Suprapubic skin (tissue), 4 donors: ENCODE measurements around the gene LRFN2. TPM values are rescaled to one million over a fixed set of nuclear protein-coding genes. Genes with fewer than 3 reads are reported as not detected.

Source experiments
- DNase-seq, 2 donors: peaks; one replicate each; pipeline ENCODE4 v3.0.0-alpha.2; 2019; ENCODE audit warnings: low spot score in 2 of 2
- H3K27ac ChIP-seq: fragments of 200-600 bp; sonication (generic); one replicate; pipeline ENCODE4 v1.5.1; 2019
- H3K27me3 ChIP-seq: fragments of 200-600 bp; sonication (generic); one replicate; pipeline ENCODE4 v1.5.1; 2019
- H3K36me3 ChIP-seq: fragments of 200-600 bp; sonication (generic); one replicate; pipeline ENCODE4 v1.5.1; 2019
- H3K4me1 ChIP-seq: fragments of 200-600 bp; sonication (generic); one replicate; pipeline ENCODE4 v1.5.1; 2019
- H3K4me3 ChIP-seq: fragments of 200-600 bp; sonication (generic); one replicate; pipeline ENCODE4 v1.5.1; 2019; ENCODE audit warnings: mild to moderate bottlenecking
- H3K9me3 ChIP-seq: fragments of 200-600 bp; sonication (generic); one replicate; pipeline ENCODE4 v1.5.1; 2019
- EP300 ChIP-seq: sonication (generic); formaldehyde crosslinking; IDR thresholded peaks from one replicate; pipeline ENCODE4 v1.6.1; 2017; ENCODE audit warnings: antibody characterized with exemption
- POLR2A ChIP-seq, 2 donors: fragments of 450-650 bp; IDR thresholded peaks; one replicate each; pipeline ENCODE4 v1.6.1; 2017; ENCODE audit warnings: antibody characterized with exemption in 2 of 2, mild to moderate bottlenecking in 2 of 2, moderate library complexity in 2 of 2
- POLR2AphosphoS5 ChIP-seq, 3 donors: sonication (generic); formaldehyde crosslinking; IDR thresholded peaks; one replicate each; pipeline ENCODE4 v1.6.1; 2017; ENCODE audit warnings: antibody characterized with exemption in 3 of 3
- WGBS: methylation state at CpG from one replicate; pipeline ENCODE4 v1.1.5; 2018; 5-methylcytosine and 5-hydroxymethylcytosine counted together
- total RNA-seq, 4 donors: library from RNA; depleted of rRNA; stranded (reverse); fragments of >200 nt; gene quantifications; one replicate each; pipeline ENCODE4 v1.1.0, GENCODE V29; 2016
- TF ChIP-seq, protein P1 (sequence below), 2 donors: fragments of 200-600 bp in 1 of 2; fragments of 450-650 bp in 1 of 2; sonication (generic) in 1 of 2; IDR thresholded peaks; one replicate each; pipeline ENCODE4 v1.5.1; 2016 to 2019; ENCODE audit warnings: antibody characterized with exemption in 2 of 2, mild to moderate bottlenecking in 1 of 2, moderate library complexity in 1 of 2

Gene LRFN2
- total RNA-seq, 4 donors from 2014 or later, result not detected

GRCh38 chr6:40486576-40486975 lies 100.6 kb downstream of the LRFN2 start:
- TF ChIP-seq POLR2AphosphoS5 (IDR thresholded peaks at IDR 0.05) (no peak), POLR2A (IDR thresholded peaks at IDR 0.05) (no peak), EP300 (no peak)
- TF ChIP-seq, protein P1, sequence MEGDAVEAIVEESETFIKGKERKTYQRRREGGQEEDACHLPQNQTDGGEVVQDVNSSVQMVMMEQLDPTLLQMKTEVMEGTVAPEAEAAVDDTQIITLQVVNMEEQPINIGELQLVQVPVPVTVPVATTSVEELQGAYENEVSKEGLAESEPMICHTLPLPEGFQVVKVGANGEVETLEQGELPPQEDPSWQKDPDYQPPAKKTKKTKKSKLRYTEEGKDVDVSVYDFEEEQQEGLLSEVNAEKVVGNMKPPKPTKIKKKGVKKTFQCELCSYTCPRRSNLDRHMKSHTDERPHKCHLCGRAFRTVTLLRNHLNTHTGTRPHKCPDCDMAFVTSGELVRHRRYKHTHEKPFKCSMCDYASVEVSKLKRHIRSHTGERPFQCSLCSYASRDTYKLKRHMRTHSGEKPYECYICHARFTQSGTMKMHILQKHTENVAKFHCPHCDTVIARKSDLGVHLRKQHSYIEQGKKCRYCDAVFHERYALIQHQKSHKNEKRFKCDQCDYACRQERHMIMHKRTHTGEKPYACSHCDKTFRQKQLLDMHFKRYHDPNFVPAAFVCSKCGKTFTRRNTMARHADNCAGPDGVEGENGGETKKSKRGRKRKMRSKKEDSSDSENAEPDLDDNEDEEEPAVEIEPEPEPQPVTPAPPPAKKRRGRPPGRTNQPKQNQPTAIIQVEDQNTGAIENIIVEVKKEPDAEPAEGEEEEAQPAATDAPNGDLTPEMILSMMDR (IDR thresholded peaks at IDR 0.05), result no peak
- DNase-seq, result no peak
- Histone ChIP-seq H3K4me3 (no peak overlapping the region), H3K27me3 (no peaks in the 10 kb centered on the region), H3K4me1 (no peaks in the 10 kb centered on the region), H3K36me3 (no peaks in the 10 kb centered on the region), H3K27ac (no peak overlapping the region), H3K9me3 (no peaks in the 10 kb centered on the region)
- WGBS, result 76% methylated on average over 4 of the region's 4 CpGs

DNA sequence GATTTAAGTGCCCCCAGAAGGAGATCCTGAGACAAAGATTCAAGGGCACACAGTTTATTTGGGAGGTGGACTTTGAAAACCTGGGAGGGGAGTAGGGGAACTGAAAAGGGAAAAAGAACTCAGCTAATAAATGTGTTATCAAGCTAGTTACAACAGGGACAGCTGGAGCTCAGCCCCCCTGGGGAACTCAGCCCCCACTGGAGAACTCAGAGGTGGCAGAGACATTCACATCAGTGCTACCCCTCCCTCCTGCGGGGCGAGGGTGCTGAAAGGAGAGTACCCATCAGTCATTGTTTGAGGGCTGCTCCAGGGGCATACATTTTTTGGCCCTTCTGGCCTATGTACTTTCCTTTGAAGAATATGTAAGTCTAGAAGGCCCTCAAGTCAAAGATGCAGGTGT lies 101.4 kb downstream of the LRFN2 start:
- no peaks in the 10 kb centered on the region for H3K36me3 ChIP-seq
- no peak overlapping the region for H3K4me3 ChIP-seq
- H3K9me3 ChIP-seq, result no peaks in the 10 kb centered on the region
- 100% methylated on average over 2 of the region's 2 CpGs for WGBS
- no peak for DNase-seq
- TF ChIP-seq POLR2A (IDR thresholded peaks at IDR 0.05) (no peak), POLR2AphosphoS5 (IDR thresholded peaks at IDR 0.05) (no peak), EP300 (no peak)
- TF ChIP-seq, protein P1 (IDR thresholded peaks at IDR 0.05), result no peak
- no peak overlapping the region for H3K27ac ChIP-seq
- no peaks in the 10 kb centered on the region for H3K27me3 ChIP-seq
- no peaks in the 10 kb centered on the region for H3K4me1 ChIP-seq

DNA sequence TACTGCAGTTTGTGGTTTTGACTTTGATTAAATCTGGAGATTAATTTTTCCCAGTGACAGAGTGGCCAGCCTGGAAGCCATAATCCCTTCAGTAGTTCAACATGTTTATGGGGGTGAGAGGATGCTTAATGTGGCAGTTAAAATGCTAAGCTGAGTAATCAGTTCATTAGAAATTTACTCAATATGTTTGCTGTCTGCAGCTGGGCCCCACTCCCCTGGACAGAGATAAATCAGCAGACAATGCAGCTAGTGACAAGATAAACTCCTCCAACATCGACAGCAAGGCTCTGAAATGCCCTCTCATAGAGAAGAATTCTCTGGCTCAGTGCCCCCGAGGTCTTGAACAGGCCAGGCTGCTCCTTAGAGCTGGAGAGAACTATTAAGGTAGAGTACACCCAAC lies 101.9 kb downstream of the LRFN2 start:
- no peak overlapping the region for H3K27ac ChIP-seq
- DNase-seq, result no peak
- H3K36me3 ChIP-seq, result no peaks in the 10 kb centered on the region
- no peak overlapping the region for H3K4me3 ChIP-seq
- no peaks in the 10 kb centered on the region for H3K27me3 ChIP-seq
- H3K4me1 ChIP-seq, result no peaks in the 10 kb centered on the region
- H3K9me3 ChIP-seq, result no peaks in the 10 kb centered on the region
- TF ChIP-seq POLR2AphosphoS5 (IDR thresholded peaks at IDR 0.05) (no peak), POLR2A (IDR thresholded peaks at IDR 0.05) (no peak), EP300 (no peak)
- TF ChIP-seq, protein P1 (IDR thresholded peaks at IDR 0.05), result no peak
- 23% methylated on average over 2 of the region's 2 CpGs for WGBS

- TF ChIP-seq POLR2AphosphoS5 (IDR thresholded peaks at IDR 0.05) (no peak), POLR2A (IDR thresholded peaks at IDR 0.05) (no peak), EP300 (no peak)
- TF ChIP-seq, protein P1 (IDR thresholded peaks at IDR 0.05), result no peak
Observed at GRCh38 chr6:40484066-40484465, 103.1 kb downstream of the LRFN2 start.

DNA sequence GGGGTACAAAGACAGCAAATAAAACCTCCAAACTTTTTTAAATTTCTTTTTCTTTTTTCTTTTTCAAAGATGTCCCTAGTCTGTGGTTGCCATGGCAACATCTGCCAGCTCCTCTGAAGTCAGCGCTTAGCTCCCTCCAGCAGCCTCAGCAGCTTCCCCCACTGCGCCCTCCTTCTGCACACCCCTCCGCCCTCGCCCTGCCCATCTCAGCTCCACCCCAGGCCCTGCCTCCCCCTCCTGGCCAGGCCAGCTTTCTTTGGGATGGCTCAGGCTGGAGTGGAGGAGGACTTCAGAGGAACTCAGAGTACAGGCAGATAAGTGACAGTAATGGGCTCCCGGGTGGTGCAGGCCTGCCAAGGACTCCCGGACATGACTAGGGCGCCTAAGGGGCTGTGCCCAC lies 104.6 kb downstream of the LRFN2 start:
- DNase-seq, result no peak
- 65% methylated on average over 7 of the region's 7 CpGs for WGBS
- Histone ChIP-seq H3K4me3 (no peak overlapping the region), H3K9me3 (no peaks in the 10 kb centered on the region), H3K4me1 (no peaks in the 10 kb centered on the region), H3K27ac (no peak overlapping the region), H3K36me3 (no peaks in the 10 kb centered on the region), H3K27me3 (peaks cover under 1% of the 10 kb centered on the region)
- TF ChIP-seq, protein P1 (IDR thresholded peaks at IDR 0.05), result no peak
- no peak for TF ChIP-seq POLR2AphosphoS5 (IDR thresholded peaks at IDR 0.05)
- TF ChIP-seq EP300, result no peak
- TF ChIP-seq POLR2A (IDR thresholded peaks at IDR 0.05), result no peak

More at GRCh38 chr6:40484066-40484465, 103.1 kb downstream of the LRFN2 start:
- Histone ChIP-seq H3K27ac (no peak overlapping the region), H3K9me3 (no peaks in the 10 kb centered on the region), H3K4me3 (no peak overlapping the region), H3K4me1 (no peaks in the 10 kb centered on the region), H3K27me3 (no peaks in the 10 kb centered on the region), H3K36me3 (no peaks in the 10 kb centered on the region)
- WGBS, result 100% methylated on average over 4 of the region's 7 CpGs
- no peak for DNase-seq
